ENCODE measurements around the gene DOCK1.
A peak's percentile ranks its signal among the peaks of the same experiment; 100 is the strongest.

DOCK1 gene

GRCh38 chr10:127135844-127136577 is 230.8 kb downstream of the DOCK1 start:
- Histone ChIP-seq H3K27ac (ENCODE audit: poor library complexity, severe bottlenecking) (no peak overlapping the region), H3K36me3 (ENCODE audit: low read depth) (peaks cover 11% of the 10 kb centered on the region; the same call in 1 of the 2 replicates), H3K9me3 (ENCODE audit: severe bottlenecking) (no peaks in the 10 kb centered on the region), H3K27me3 (ENCODE audit: insufficient read depth, poor library complexity, severe bottlenecking) (no peaks in the 10 kb centered on the region), H3K4me1 (ENCODE audit: insufficient read depth, poor library complexity, severe bottlenecking) (no peaks in the 10 kb centered on the region), H3K4me3 (ENCODE audit: severe bottlenecking) (no peak overlapping the region)
- no peak for TF ChIP-seq CTCF (IDR thresholded peaks at IDR 0.05; ENCODE audit: poor library complexity, severe bottlenecking)
- DNase-seq (ENCODE audit: low spot score) (no peak), ATAC-seq (ENCODE audit: low read depth) (no peak)

DNA sequence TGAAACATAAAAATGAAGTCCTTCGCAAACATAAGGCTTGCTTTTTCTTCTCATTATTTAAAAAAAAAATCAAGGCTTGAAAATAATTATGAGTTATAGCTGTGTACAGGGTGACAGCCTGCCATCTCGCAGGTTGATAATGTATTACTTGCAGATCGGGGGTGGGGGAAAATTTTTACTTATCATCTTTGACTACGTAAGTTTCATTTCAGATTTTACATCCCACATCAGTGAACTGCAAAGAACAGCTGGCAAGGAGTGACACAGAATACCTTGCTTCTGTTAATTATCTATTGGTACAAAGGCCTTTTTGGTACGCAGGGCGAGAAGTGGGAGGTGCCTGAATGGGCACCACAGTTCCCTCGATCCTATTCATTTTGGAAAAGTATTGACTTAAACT is 232.2 kb downstream of the DOCK1 start:
- no peak overlapping the region for H3K27ac ChIP-seq (ENCODE audit: poor library complexity, severe bottlenecking)
- ATAC-seq (ENCODE audit: low read depth) (no peak), DNase-seq (ENCODE audit: low spot score) (no peak)

DNA sequence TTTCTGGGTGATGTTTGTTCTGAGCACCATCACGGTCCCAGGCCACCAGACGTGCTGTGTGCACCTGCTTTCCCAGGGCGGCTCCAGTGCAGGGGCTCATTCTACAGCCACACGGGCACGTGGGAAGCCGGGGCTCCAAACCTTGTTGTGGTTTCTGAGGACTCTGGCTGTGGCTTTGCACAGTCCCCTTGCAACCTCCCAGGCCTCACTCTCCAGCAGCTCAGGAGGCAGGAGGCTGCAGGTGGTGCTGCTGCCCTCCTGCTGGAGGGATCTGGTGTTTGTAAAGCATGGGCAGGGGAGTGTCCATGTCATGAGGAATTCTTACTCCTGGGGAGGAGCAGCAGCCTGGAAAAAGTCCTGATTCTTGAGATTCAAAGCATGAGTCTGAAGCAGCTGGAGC is 236.9 kb downstream of the DOCK1 start:
- TF ChIP-seq CTCF (IDR thresholded peaks at IDR 0.05; ENCODE audit: poor library complexity, severe bottlenecking): no peak
- no peaks in the 10 kb centered on the region for H3K9me3 ChIP-seq (ENCODE audit: severe bottlenecking)
- no peak for DNase-seq (ENCODE audit: low spot score)
- H3K4me3 ChIP-seq (ENCODE audit: severe bottlenecking): no peak overlapping the region
- H3K36me3 ChIP-seq (ENCODE audit: low read depth): no peaks in the 10 kb centered on the region
- ATAC-seq (ENCODE audit: low read depth): peak; percentile 21; the same call in 2 of the 3 replicates
- H3K4me1 ChIP-seq (ENCODE audit: insufficient read depth, poor library complexity, severe bottlenecking): peaks cover 6% of the 10 kb centered on the region
- no peaks in the 10 kb centered on the region for H3K27me3 ChIP-seq (ENCODE audit: insufficient read depth, poor library complexity, severe bottlenecking)
- no peak overlapping the region for H3K27ac ChIP-seq (ENCODE audit: poor library complexity, severe bottlenecking)

More for the DNA sequence above, 232.2 kb downstream of the DOCK1 start:
- no peaks in the 10 kb centered on the region for H3K4me1 ChIP-seq (ENCODE audit: insufficient read depth, poor library complexity, severe bottlenecking)
- H3K27me3 ChIP-seq (ENCODE audit: insufficient read depth, poor library complexity, severe bottlenecking): no peaks in the 10 kb centered on the region
- no peak overlapping the region for H3K4me3 ChIP-seq (ENCODE audit: severe bottlenecking)
- no peak for TF ChIP-seq CTCF (IDR thresholded peaks at IDR 0.05; ENCODE audit: poor library complexity, severe bottlenecking)
- peaks cover 5% of the 10 kb centered on the region; the same call in 1 of the 2 replicates for H3K36me3 ChIP-seq (ENCODE audit: low read depth)
- no peaks in the 10 kb centered on the region for H3K9me3 ChIP-seq (ENCODE audit: severe bottlenecking)

DNA sequence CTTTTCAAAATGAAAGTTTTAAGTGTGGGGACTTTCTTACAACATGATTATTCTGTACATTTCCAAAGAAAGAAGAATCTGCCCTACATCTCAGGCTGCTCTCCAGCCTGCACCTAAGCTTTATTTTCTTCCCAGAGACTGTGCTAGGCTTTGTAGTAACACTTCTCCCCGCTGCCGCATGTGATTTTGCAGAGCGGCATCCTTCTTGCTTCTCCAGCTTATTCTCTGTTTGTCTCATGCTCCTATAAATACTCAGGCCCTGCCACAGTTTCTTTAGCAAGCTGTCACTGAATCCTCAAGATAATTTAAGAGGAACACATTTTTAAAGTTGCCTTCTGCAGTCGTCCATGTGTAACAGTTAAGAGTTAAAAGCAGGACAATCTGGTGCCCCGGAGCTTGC is 237.6 kb downstream of the DOCK1 start:
- ATAC-seq (ENCODE audit: low read depth): no peak
- H3K27me3 ChIP-seq (ENCODE audit: insufficient read depth, poor library complexity, severe bottlenecking): no peaks in the 10 kb centered on the region
- H3K36me3 ChIP-seq (ENCODE audit: low read depth): no peaks in the 10 kb centered on the region
- no peaks in the 10 kb centered on the region for H3K9me3 ChIP-seq (ENCODE audit: severe bottlenecking)
- no peak overlapping the region for H3K4me3 ChIP-seq (ENCODE audit: severe bottlenecking)
- H3K27ac ChIP-seq (ENCODE audit: poor library complexity, severe bottlenecking): no peak overlapping the region
- no peak for TF ChIP-seq CTCF (IDR thresholded peaks at IDR 0.05; ENCODE audit: poor library complexity, severe bottlenecking)
- peaks cover 6% of the 10 kb centered on the region for H3K4me1 ChIP-seq (ENCODE audit: insufficient read depth, poor library complexity, severe bottlenecking)
- DNase-seq (ENCODE audit: low spot score): no peak

GRCh38 chr10:127145173-127145572 is 239.9 kb downstream of the DOCK1 start:
- DNase-seq (ENCODE audit: low spot score) (no peak), ATAC-seq (ENCODE audit: low read depth) (peak; percentile 65)
- peaks cover 29% of the 10 kb centered on the region for H3K4me1 ChIP-seq (ENCODE audit: insufficient read depth, poor library complexity, severe bottlenecking)

More at GRCh38 chr10:127145173-127145572, 239.9 kb downstream of the DOCK1 start:
- H3K27me3 ChIP-seq (ENCODE audit: insufficient read depth, poor library complexity, severe bottlenecking): no peaks in the 10 kb centered on the region
- 0 out of 2 replicates have a peak, but pooled peaks cover 2% of the 10 kb centered on the region for H3K36me3 ChIP-seq (ENCODE audit: low read depth)
- no peak for TF ChIP-seq CTCF (IDR thresholded peaks at IDR 0.05; ENCODE audit: poor library complexity, severe bottlenecking)
- no peaks in the 10 kb centered on the region for H3K9me3 ChIP-seq (ENCODE audit: severe bottlenecking)
- peak overlapping the region; percentile 24 for H3K27ac ChIP-seq (ENCODE audit: poor library complexity, severe bottlenecking)
- no peak overlapping the region for H3K4me3 ChIP-seq (ENCODE audit: severe bottlenecking)

Measured in RWPE2 (cell line).